HAP-1 (cell line): ENCODE measurements around the gene ITGA1.
"Not testable (repeated sequence)": the region's sequence is repeated elsewhere in the genome, so short reads cannot be mapped to it uniquely, and the experiment has no call there.

Source experiments
- DNase-seq, 2 experiments: peaks; one replicate each; pipeline ENCODE4 v3.0.0-alpha.2; 2016 to 2020; ENCODE audit warnings: low spot score in 2 of 2
- H3K27me3 ChIP-seq: fragments of 250-450 bp; sonication (Bioruptor Pico); 2 replicates; pipeline ENCODE4 v1.5.1; 2020; ENCODE audit warnings: low read depth, mild to moderate bottlenecking, moderate library complexity
- H3K36me3 ChIP-seq: fragments of 250-450 bp; sonication (Bioruptor Pico); replicated peaks from 2 replicates; pipeline ENCODE4 v1.5.1; 2020; ENCODE audit warnings: mild to moderate bottlenecking
- H3K4me1 ChIP-seq: fragments of 250-450 bp; sonication (Bioruptor Pico); 2 replicates; pipeline ENCODE4 v1.5.1; 2020; ENCODE audit warnings: mild to moderate bottlenecking
- H3K4me3 ChIP-seq: fragments of 250-450 bp; sonication (Bioruptor Pico); 2 replicates; pipeline ENCODE4 v1.5.1; 2020; ENCODE audit warnings: mild to moderate bottlenecking, moderate library complexity
- H3K9me3 ChIP-seq: fragments of 250-450 bp; sonication (Bioruptor Pico); 2 replicates; pipeline ENCODE4 v1.5.1; 2020; ENCODE audit warnings: mild to moderate bottlenecking, moderate library complexity
- in situ Hi-C: fragments of 300-500 bp; cut with MboI; formaldehyde crosslinking; loops from 3 replicates; pipeline ENCODE4 v1.14.3; 2020; ENCODE audit warnings: low sequenced_read_pairs, inconsistent platforms, mixed read lengths

ITGA1 gene

GRCh38 chr5:52856564-52856963 lies 68.8 kb downstream of the ITGA1 start:
- no peaks in the 10 kb centered on the region for H3K9me3 ChIP-seq
- in situ Hi-C loops, result no loop called here
- no peak for DNase-seq
- no peaks in the 10 kb centered on the region for H3K36me3 ChIP-seq
- H3K4me3 ChIP-seq, result no peak overlapping the region
- H3K4me1 ChIP-seq, result no peaks in the 10 kb centered on the region
- H3K27me3 ChIP-seq, result no peaks in the 10 kb centered on the region

GRCh38 chr5:52859628-52860027 lies 71.9 kb downstream of the ITGA1 start:
- Histone ChIP-seq H3K4me3 (no peak overlapping the region), H3K9me3 (no peaks in the 10 kb centered on the region), H3K27me3 (no peaks in the 10 kb centered on the region), H3K36me3 (no peaks in the 10 kb centered on the region), H3K4me1 (peaks cover 3% of the 10 kb centered on the region)
- in situ Hi-C loops, result no loop called here
- no peak for DNase-seq

GRCh38 chr5:52861368-52861767 lies 73.7 kb downstream of the ITGA1 start:
- Histone ChIP-seq H3K4me1 (peaks cover 4% of the 10 kb centered on the region), H3K36me3 (no peaks in the 10 kb centered on the region), H3K4me3 (no peak overlapping the region), H3K9me3 (no peaks in the 10 kb centered on the region), H3K27me3 (no peaks in the 10 kb centered on the region)
- no peak for DNase-seq
- in situ Hi-C loops, result no loop called here

GRCh38 chr5:52863715-52864290 lies 76.1 kb downstream of the ITGA1 start:
- H3K4me3 ChIP-seq, result no peak overlapping the region

GRCh38 chr5:52864371-52864770 lies 76.7 kb downstream of the ITGA1 start:
- Histone ChIP-seq H3K27me3 (no peaks in the 10 kb centered on the region), H3K9me3 (no peaks in the 10 kb centered on the region), H3K4me3 (no peak overlapping the region), H3K36me3 (no peaks in the 10 kb centered on the region), H3K4me1 (peaks cover 4% of the 10 kb centered on the region)
- no peak for DNase-seq
- in situ Hi-C loops, result no loop called here

More at GRCh38 chr5:52863715-52864290, 76.1 kb downstream of the ITGA1 start:
- Histone ChIP-seq H3K27me3 (no peaks in the 10 kb centered on the region), H3K36me3 (no peaks in the 10 kb centered on the region), H3K9me3 (no peaks in the 10 kb centered on the region), H3K4me1 (peaks cover 4% of the 10 kb centered on the region)
- DNase-seq, result no peak
- in situ Hi-C loops, result no loop called here

GRCh38 chr5:52864884-52865283 lies 77.2 kb downstream of the ITGA1 start:
- Histone ChIP-seq H3K36me3 (no peaks in the 10 kb centered on the region), H3K9me3 (no peaks in the 10 kb centered on the region), H3K4me1 (peaks cover 4% of the 10 kb centered on the region), H3K27me3 (no peaks in the 10 kb centered on the region), H3K4me3 (no peak overlapping the region)
- in situ Hi-C loops, result no loop called here
- no peak for DNase-seq

GRCh38 chr5:52865991-52866390 lies 78.3 kb downstream of the ITGA1 start:
- H3K27me3 ChIP-seq, H3K9me3 ChIP-seq, H3K4me1 ChIP-seq, in situ Hi-C loops, H3K4me3 ChIP-seq, DNase-seq, H3K36me3 ChIP-seq: not testable (repeated sequence)

- H3K9me3 ChIP-seq, result no peaks in the 10 kb centered on the region
- in situ Hi-C loops, result no loop called here
- H3K27me3 ChIP-seq, result no peaks in the 10 kb centered on the region
- H3K4me1 ChIP-seq, result peaks cover 4% of the 10 kb centered on the region
- no peak overlapping the region for H3K4me3 ChIP-seq
- no peaks in the 10 kb centered on the region for H3K36me3 ChIP-seq
- no peak for DNase-seq
These were observed 80.1 kb downstream of the ITGA1 start for GRCh38 chr5:52867809-52868208.

GRCh38 chr5:52868417-52868816 lies 80.7 kb downstream of the ITGA1 start:
- in situ Hi-C loops, result no loop called here
- Histone ChIP-seq H3K9me3 (no peaks in the 10 kb centered on the region), H3K4me1 (peaks cover 4% of the 10 kb centered on the region), H3K27me3 (no peaks in the 10 kb centered on the region), H3K4me3 (no peak overlapping the region), H3K36me3 (no peaks in the 10 kb centered on the region)
- no peak for DNase-seq

GRCh38 chr5:52869391-52869790 lies 81.7 kb downstream of the ITGA1 start:
- H3K36me3 ChIP-seq, result no peaks in the 10 kb centered on the region
- in situ Hi-C loops, result no loop called here
- H3K4me1 ChIP-seq, result peaks cover 3% of the 10 kb centered on the region
- no peak for DNase-seq
- no peak overlapping the region for H3K4me3 ChIP-seq
- H3K27me3 ChIP-seq, result no peaks in the 10 kb centered on the region
- H3K9me3 ChIP-seq, result no peaks in the 10 kb centered on the region

- H3K9me3 ChIP-seq, result no peaks in the 10 kb centered on the region
- no peaks in the 10 kb centered on the region for H3K27me3 ChIP-seq
- in situ Hi-C loops, result no loop called here
- H3K4me1 ChIP-seq, result no peaks in the 10 kb centered on the region
- no peak overlapping the region for H3K4me3 ChIP-seq
- no peak for DNase-seq
- H3K36me3 ChIP-seq, result no peaks in the 10 kb centered on the region
These were observed 82.7 kb downstream of the ITGA1 start for GRCh38 chr5:52870448-52870847.

- H3K9me3 ChIP-seq, result no peaks in the 10 kb centered on the region
- no peaks in the 10 kb centered on the region for H3K36me3 ChIP-seq
- H3K4me3 ChIP-seq, result no peak overlapping the region
- no peaks in the 10 kb centered on the region for H3K4me1 ChIP-seq
- no peaks in the 10 kb centered on the region for H3K27me3 ChIP-seq
- in situ Hi-C loops, result no loop called here
- DNase-seq, result no peak
These were observed 88.1 kb downstream of the ITGA1 start for GRCh38 chr5:52875827-52876226.

- H3K27me3 ChIP-seq, result no peaks in the 10 kb centered on the region
- DNase-seq, result no peak
- no peak overlapping the region for H3K4me3 ChIP-seq
- in situ Hi-C loops, result no loop called here
- no peaks in the 10 kb centered on the region for H3K4me1 ChIP-seq
- no peaks in the 10 kb centered on the region for H3K36me3 ChIP-seq
- H3K9me3 ChIP-seq, result no peaks in the 10 kb centered on the region
These were observed 88.7 kb downstream of the ITGA1 start for GRCh38 chr5:52876456-52876855.

- in situ Hi-C loops, result no loop called here
- no peak for DNase-seq
These were observed 90.9 kb downstream of the ITGA1 start for GRCh38 chr5:52878656-52879055.

GRCh38 chr5:52880541-52880940 lies 92.8 kb downstream of the ITGA1 start:
- Histone ChIP-seq H3K4me1 (no peaks in the 10 kb centered on the region), H3K9me3 (no peaks in the 10 kb centered on the region), H3K36me3 (no peaks in the 10 kb centered on the region), H3K27me3 (no peaks in the 10 kb centered on the region), H3K4me3 (no peak overlapping the region)
- no peak for DNase-seq
- in situ Hi-C loops, result no loop called here

More at GRCh38 chr5:52878656-52879055, 90.9 kb downstream of the ITGA1 start:
- H3K9me3 ChIP-seq, result no peaks in the 10 kb centered on the region
- H3K4me3 ChIP-seq, result no peak overlapping the region
- H3K27me3 ChIP-seq, result no peaks in the 10 kb centered on the region
- no peaks in the 10 kb centered on the region for H3K36me3 ChIP-seq
- H3K4me1 ChIP-seq, result no peaks in the 10 kb centered on the region
